Measurements from ENCODE around the gene LINGO4.
A peak's percentile ranks its signal among the peaks of the same experiment; 100 is the strongest.

Gene LINGO4

DNA sequence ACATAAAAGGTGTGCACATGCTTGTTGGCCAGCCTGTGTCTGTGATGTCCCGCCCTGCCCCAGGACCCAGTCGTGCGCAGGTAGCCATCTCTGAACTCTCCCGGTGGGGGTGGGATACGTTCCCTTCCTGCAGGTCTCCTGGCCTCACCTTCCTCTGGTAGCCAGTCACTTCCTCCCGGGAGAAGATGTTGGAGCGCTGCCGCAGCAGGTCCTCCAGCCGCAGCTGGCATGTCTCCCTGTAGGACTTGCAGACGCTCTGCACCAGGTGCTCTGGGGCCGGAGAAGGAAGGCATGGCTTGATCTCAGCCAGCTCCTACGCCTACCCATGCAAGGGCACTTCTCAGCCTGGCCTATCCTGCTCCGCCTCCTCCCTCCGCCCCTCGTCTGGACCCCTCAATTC, 9.2 kb upstream of the LINGO4 start:
- TF ChIP-seq GATA1 (IDR thresholded peaks at IDR 0.05; ENCODE audit: low read depth, low read length) (no peak), POLR2A (IDR thresholded peaks at IDR 0.05; ENCODE audit: low read length) (no peak)
- no peak for DNase-seq

DNA sequence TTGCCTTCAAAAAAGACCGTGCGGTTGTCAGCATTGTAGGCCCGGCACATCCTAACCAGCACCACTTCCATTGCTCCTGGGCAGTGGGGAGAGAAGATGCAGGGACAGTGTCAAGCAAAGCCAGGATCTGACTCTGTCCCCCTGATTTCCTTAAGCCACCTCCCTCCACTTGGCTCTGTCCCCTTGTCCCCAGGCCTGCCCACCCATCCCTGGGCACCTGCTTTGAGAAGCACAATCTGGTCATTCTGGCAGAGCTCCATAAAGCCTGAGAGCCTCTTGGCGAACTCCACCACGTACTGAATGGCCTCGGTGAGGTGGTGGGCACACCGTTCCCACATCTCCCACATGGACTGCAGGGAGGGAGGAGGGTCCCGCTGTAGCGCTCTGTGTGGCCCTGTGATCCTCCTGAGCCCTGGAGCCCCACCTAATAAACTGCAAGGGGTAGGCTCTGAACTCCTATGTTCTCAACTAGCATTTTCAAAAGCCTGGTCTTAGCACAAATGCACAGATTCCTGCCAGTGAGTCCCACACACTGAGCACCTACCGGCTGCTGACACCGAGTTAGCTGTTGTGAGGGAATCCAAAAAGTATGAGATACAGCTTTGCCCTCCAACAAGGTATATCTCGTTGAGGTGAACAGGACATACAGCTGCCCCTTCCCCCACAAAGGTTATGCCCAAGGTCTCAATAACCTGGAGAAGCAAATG, 8.2 kb upstream of the LINGO4 start:
- DNase-seq = no peak
- TF ChIP-seq GATA1 (IDR thresholded peaks at IDR 0.05; ENCODE audit: low read depth, low read length) (no peak), POLR2A (IDR thresholded peaks at IDR 0.05; ENCODE audit: low read length) (no peak)

DNA sequence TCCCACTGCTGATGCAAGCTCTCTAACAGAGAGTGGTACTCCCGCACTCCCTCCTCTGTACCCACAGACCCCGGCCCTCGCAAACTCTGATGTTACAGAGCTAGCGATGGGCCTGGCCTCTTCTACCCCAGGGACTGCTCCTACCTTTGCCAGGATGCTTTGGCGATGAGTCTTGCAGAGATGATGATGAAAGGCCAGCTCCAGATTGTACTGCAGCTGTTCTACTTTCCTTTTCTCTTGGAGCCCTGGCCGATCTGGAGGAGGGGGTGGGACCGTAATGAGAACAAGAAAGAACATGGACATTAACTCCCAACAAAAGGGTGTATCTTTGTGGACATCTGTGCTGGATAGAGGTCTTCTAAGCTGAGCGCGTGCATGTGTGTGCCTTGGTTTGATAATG, 6.0 kb upstream of the LINGO4 start:
- TF ChIP-seq POLR2A (IDR thresholded peaks at IDR 0.05; ENCODE audit: low read length) (no peak), GATA1 (IDR thresholded peaks at IDR 0.05; ENCODE audit: low read depth, low read length) (no peak)
- no peak for DNase-seq

DNA sequence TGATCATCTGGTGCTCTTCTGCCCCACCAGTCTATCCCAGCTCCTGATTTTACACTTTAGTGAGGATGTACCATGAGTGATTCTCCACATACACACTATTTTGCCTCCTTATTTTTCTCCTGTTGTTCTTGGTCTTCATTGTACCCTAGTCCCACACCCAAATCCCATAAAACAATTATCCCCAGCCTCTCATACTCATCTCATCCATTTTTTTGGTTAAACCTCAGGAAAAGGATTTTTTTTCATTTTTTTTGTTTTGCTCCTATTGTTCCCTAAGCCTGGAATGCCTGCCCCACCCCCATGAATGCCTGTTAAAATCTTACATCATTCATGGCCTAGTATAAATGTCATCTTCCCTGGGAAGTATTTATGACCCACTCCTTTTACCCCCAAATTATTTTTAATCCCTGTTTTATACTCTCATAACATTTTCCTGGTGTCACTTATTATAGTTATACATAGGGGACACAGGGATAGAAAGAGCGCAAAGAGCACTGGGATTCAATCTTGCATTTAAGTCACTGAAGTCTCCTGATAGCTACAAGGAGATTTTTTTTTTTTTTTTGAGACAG, 4.9 kb upstream of the LINGO4 start:
- no peak for DNase-seq
- TF ChIP-seq GATA1 (IDR thresholded peaks at IDR 0.05; ENCODE audit: low read depth, low read length) = no peak
- TF ChIP-seq POLR2A (IDR thresholded peaks at IDR 0.05; ENCODE audit: low read length) = no peak

DNA sequence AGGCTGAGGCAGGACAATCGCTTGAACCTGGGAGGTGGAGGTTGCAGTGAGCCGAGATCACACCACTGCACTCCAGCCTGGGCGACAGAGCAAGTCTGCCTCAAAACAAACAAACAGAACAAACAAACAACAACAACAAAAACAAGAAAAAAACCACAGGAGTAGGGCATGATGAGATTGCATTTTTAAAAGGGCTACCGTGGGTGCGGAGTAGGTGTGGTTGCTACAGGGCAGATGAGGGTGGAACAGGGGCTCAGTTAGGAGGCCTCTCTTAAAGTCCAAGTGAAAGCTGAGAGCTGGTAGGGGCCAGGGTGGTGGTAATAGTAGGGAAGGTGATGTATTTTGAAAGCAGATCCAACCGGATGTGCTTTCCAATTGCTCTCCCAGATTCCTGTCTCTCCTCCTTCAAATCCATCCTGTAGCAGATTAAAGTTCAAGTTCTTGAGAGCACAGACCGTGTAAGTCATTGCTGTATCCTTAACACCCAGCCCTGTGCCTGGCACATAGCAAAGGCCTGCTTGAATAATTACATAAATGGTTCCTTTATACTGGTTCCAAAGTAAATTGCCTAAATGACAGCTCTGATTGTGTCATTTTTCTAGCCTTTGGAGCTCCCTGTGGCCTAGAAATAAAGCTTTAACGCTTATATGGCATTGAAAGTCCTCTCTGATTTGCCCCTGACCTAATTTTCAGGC, 4.2 kb upstream of the LINGO4 start:
- no peak for TF ChIP-seq POLR2A (IDR thresholded peaks at IDR 0.05; ENCODE audit: low read length)
- TF ChIP-seq GATA1 (IDR thresholded peaks at IDR 0.05; ENCODE audit: low read depth, low read length) = no peak

DNA sequence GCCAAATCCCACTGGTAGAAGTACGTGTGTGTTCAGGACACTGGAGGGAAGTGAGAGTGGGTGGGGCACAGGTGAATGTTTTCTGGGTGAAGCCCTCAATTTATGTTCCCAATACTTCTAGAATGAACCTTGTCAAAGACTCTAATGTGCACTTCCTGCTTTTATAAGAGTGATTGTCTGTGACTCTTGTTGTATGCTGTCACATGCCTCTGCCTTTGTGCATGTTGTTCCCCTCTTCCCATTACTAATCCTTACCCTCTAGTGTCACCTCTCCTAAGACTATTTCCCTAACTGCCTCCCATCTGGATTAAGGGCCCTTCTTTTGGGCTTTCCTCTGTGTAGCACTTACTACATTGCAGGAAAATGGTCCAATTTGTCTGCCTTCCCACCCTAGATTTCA, 2.5 kb upstream of the LINGO4 start:
- no peak for TF ChIP-seq POLR2A (IDR thresholded peaks at IDR 0.05; ENCODE audit: low read length)
- TF ChIP-seq GATA1 (IDR thresholded peaks at IDR 0.05; ENCODE audit: low read depth, low read length) = no peak
- no peak for DNase-seq

More for the DNA sequence above, 4.2 kb upstream of the LINGO4 start:
- DNase-seq = peak in 1 of 2 experiments; percentile 30

DNA sequence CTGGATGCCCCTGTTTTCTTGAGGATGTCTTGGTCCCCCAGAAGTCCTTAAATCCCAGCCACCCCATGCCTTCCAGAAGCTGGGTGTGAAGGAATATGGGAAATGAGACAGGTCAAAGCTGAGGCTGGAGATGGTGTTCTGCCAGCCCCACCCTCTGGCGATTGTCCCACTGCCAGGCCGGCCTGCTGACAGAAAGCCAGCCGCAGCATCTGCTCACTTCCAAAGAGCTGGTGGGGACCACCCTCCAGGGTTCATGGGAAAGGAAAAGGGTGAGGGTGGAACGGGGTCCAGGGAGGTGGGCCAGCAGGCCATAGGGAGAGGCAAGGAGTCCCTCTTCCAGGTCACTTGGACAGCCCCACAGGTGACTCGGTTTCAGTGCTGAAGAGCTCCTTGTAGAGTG, 1.9 kb upstream of the LINGO4 start:
- TF ChIP-seq GATA1 (IDR thresholded peaks at IDR 0.05; ENCODE audit: low read depth, low read length) (no peak), POLR2A (IDR thresholded peaks at IDR 0.05; ENCODE audit: low read length) (no peak)

DNA sequence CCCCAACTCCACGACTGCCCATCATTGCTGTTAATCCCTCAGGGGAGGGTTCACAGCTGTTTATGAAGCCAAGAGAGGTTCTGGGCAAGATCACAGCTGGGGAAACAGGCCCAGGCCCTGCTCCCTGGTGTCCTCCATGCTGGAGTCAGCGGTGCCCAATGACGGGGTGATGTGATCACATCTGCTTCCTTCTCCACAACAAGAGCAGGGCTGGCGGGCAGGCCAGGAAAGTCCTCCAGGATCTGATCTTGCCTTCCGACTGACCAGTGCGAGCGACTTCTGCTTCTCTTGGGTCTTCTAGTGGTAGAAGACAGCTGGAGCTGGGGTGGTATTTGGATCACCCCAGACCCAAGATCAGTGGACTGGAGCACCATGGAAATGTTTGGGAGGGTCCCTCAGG, 951 bp upstream of the LINGO4 start:
- TF ChIP-seq POLR2A (IDR thresholded peaks at IDR 0.05; ENCODE audit: low read length) (no peak), GATA1 (IDR thresholded peaks at IDR 0.05; ENCODE audit: low read depth, low read length) (no peak)
- DNase-seq = no peak

More for the DNA sequence above, 1.9 kb upstream of the LINGO4 start:
- no peak for DNase-seq

DNA sequence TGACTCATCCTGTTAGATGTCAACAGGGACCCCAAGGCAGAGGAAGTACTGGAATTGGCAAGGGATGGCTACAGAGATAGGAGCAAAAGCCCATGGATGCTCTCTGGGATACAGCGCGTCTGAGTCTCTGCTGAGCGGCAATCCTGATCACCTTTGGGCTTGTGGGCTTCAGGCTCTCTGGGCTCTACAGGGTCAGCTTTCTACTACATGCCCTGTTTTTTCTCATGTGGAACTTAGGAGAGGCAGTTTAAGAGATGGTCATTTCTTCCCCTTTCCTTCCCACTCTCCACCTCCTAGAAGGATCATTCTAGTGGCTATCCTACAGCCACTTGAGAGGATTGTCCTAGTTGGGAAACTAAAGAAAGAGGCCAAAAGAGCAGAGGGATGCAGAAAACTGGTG, 1.3 kb downstream of the LINGO4 start:
- no peak for DNase-seq
- TF ChIP-seq POLR2A (IDR thresholded peaks at IDR 0.05; ENCODE audit: low read length) = no peak
- TF ChIP-seq GATA1 (IDR thresholded peaks at IDR 0.05; ENCODE audit: low read depth, low read length) = no peak

DNA sequence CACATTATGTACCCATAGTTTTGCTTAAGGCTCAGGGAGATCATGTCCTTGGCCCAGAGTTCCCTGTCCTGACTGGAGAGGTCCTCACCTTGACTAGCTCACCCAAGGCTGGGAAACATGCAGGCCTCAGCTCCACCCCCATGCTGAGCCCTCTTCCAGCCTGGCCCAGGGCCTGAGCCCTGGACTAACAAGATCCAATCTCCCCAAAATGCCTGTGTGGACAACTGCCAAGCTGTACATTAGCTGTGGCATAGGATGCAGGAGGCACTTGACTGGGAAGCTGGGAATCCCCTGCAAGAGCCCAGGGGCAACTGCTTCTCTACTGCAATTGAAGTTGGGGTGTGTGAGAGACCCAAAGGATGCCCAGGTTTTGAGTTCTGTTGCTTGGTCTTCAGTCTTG, 2.1 kb downstream of the LINGO4 start:
- no peak for TF ChIP-seq POLR2A (IDR thresholded peaks at IDR 0.05; ENCODE audit: low read length)
- no peak for TF ChIP-seq GATA1 (IDR thresholded peaks at IDR 0.05; ENCODE audit: low read depth, low read length)
- no peak for DNase-seq

DNA sequence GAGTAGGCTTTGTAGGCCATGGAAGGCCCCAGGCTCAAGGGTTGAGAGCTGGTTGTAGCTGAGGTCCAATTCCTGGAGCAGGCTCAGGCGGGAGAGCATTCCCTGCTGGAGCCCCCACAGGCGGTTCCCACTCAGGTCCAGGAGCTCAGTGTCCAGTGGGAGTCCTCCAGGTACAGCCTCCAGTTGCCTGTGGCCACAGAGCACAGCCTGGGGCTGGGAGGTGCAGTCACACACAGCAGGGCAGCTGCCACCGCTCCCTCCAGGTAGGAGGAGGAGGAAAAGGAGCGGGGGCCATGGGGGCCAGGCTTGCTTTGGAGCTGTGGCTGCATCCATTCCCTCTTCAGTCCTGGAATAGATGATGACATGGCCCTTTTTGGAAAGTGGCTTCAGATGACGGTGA, 2.8 kb downstream of the LINGO4 start:
- no peak for TF ChIP-seq GATA1 (IDR thresholded peaks at IDR 0.05; ENCODE audit: low read depth, low read length)
- TF ChIP-seq POLR2A (IDR thresholded peaks at IDR 0.05; ENCODE audit: low read length) = no peak

DNA sequence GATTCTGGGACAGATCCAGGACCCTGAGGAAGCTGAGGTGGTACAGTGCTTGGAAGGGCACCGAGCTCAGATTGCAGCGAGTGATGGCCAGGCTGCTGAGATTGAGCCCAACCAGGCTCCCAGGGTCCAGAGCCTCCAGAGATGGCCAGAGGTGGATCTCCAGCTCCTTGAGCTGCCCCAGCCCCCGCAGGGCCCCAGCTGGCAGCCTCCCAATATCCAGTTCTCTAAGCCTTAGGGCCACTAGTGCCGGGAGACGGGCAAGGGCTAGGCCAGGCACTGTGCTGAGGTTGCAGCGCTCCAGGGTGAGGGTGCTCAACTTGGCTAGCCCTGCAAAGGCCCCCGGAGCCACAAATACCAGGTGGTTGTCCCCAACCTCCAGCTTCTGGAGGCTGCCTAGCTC, 3.4 kb downstream of the LINGO4 start:
- TF ChIP-seq GATA1 (IDR thresholded peaks at IDR 0.05; ENCODE audit: low read depth, low read length) (no peak), POLR2A (IDR thresholded peaks at IDR 0.05; ENCODE audit: low read length) (no peak)
- DNase-seq = no peak

More for the DNA sequence above, 2.8 kb downstream of the LINGO4 start:
- no peak for DNase-seq

DNA sequence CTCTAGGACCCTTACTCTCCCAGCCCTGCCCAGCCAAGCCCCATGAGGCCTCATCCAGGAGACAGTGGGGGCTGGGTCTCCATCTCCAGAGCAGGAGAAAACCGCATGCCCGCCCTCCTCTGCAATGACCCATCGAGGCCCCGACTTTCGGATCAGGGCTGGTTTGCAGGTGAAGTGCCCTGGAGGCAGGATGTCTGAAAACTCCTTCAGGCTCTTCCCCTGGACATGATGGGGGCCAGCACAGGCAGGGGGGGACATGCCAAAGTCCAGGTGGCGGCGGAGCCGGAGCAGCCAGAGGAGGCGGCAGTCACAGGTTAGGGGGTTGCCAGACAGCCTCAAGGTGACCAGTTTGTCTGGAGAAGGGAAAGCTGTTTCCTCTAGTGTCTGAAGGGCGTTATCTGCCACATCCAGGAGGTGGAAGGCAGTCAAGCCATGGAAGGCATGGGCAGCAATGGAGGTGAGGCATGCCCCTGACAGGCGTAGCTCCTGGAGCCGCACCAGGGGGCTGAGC, 3.9 kb downstream of the LINGO4 start:
- no peak for DNase-seq
- TF ChIP-seq GATA1 (IDR thresholded peaks at IDR 0.05; ENCODE audit: low read depth, low read length) (no peak), POLR2A (IDR thresholded peaks at IDR 0.05; ENCODE audit: low read length) (no peak)

DNA sequence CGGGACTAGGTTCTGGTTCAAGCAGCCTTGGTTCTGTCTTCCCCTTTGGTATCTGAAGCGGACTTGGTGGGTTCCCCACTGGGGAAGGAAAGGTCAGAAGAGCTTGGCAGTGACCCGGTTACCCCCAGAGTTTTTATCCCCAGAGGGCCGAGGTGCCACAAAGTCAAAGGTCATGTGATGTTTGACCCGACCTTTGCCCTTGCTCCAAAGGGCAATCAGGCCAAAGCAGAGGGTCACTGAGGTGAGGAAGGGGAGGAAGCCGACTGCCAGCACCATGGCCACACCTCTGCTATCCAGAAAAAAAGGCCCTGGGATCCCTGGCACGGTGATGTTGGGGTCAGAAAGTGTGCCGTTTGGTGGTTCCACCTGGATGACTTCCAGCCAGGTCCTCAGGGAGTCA, 4.4 kb downstream of the LINGO4 start:
- DNase-seq = no peak
- TF ChIP-seq GATA1 (IDR thresholded peaks at IDR 0.05; ENCODE audit: low read depth, low read length) (no peak), POLR2A (IDR thresholded peaks at IDR 0.05; ENCODE audit: low read length) (no peak)

All from erythroblast (primary cell).